H1 (cell line): Measurements from ENCODE around the gene MACF1. TPM values are rescaled to one million over a fixed set of nuclear protein-coding genes. Genes with fewer than 3 reads are reported as not detected.

Experiments used
- CTCF ChIA-PET: fragments of 300-600 bp; sonication (Branson Sonifier 250); formaldehyde crosslinking; loops from one replicate; lab custom pipeline; 2021; ENCODE audit not compliant: partially characterized antibody; lab: Charles Lee
- POLR2A ChIA-PET: fragments of 300-600 bp; sonication (Branson Sonifier 250); formaldehyde crosslinking; loops from one replicate; lab custom pipeline; 2021; ENCODE audit warnings: inconsistent platforms; ENCODE audit not compliant: partially characterized antibody; lab: Charles Lee
- DNase-seq, 2 experiments: peaks; one replicate each; pipeline versions ENCODE4 v3.0.0 to v3.0.0-alpha.2; 2010 to 2022; ENCODE audit warnings: low spot score in 2 of 2, low read depth in 1 of 2, mixed read lengths in 1 of 2
- FAIRE-seq: peaks from 2 replicates; lab custom pipeline; 2011; peaks lifted over from hg19 to GRCh38; lab: Jason Lieb, UNC
- H2AFZ ChIP-seq: 2 replicates; pipeline ENCODE4 v1.8.1; 2012; ENCODE audit warnings: low read length, inconsistent platforms
- H2AK5ac ChIP-seq: 2 replicates; pipeline ENCODE4 v1.6.1; 2013; ENCODE audit warnings: low read depth, low read length
- H2BK120ac ChIP-seq: replicated peaks from 2 replicates; pipeline ENCODE3; 2013; ENCODE audit warnings: low read depth, low read length, inconsistent platforms
- H2BK12ac ChIP-seq: 2 replicates; pipeline ENCODE4 v1.6.1; 2013; ENCODE audit warnings: low read depth, low read length
- H2BK15ac ChIP-seq: 2 replicates; pipeline ENCODE4 v1.6.1; 2013; ENCODE audit warnings: low read length
- H2BK20ac ChIP-seq: 2 replicates; pipeline ENCODE4 v1.6.1; 2013; ENCODE audit warnings: low read length
- H2BK5ac ChIP-seq: 2 replicates; pipeline ENCODE4 v1.6.1; 2013; ENCODE audit warnings: low read depth, low read length
- H3K14ac ChIP-seq: 2 replicates; pipeline ENCODE4 v1.6.1; 2013; ENCODE audit warnings: inconsistent platforms; ENCODE audit not compliant: insufficient read length
- H3K18ac ChIP-seq: 2 replicates; pipeline ENCODE4 v1.6.1; 2013; ENCODE audit warnings: low read length; ENCODE audit errors: extremely low read depth
- H3K23ac ChIP-seq: 2 replicates; pipeline ENCODE4 v1.6.1; 2013; ENCODE audit warnings: inconsistent platforms; ENCODE audit not compliant: insufficient read length
- H3K23me2 ChIP-seq: 2 replicates; pipeline ENCODE4 v1.6.1; 2013; ENCODE audit warnings: low read depth, low read length
- H3K27ac ChIP-seq: 2 replicates; pipeline ENCODE4 v1.6.1; 2011; ENCODE audit warnings: low read depth, low read length, inconsistent platforms
- H3K27me3 ChIP-seq, 4 experiments: replicated peaks in 1 of 4; 1 replicate in 1 of 4; 2 replicates in 3 of 4; pipeline versions ENCODE4 v1.6.1 to v1.8.1; 2011 to 2013; ENCODE audit warnings: low read length in 3 of 4, mild to moderate bottlenecking in 3 of 4, inconsistent platforms in 2 of 4, mixed read lengths in 2 of 4, moderate library complexity in 1 of 4; ENCODE audit not compliant: control insufficient read depth in 3 of 4, insufficient read depth in 3 of 4; ENCODE audit errors: extremely low read depth in 1 of 4
- H3K36me3 ChIP-seq, 4 experiments: 2 replicates each; pipeline versions ENCODE4 v1.6.1 to v1.8.1; 2011 to 2013; ENCODE audit warnings: mild to moderate bottlenecking in 4 of 4, low read length in 3 of 4, moderate library complexity in 2 of 4, control low read depth in 1 of 4, inconsistent platforms in 1 of 4; ENCODE audit not compliant: insufficient read depth in 4 of 4, control insufficient read depth in 2 of 4
- H3K4ac ChIP-seq: replicated peaks from 2 replicates; pipeline ENCODE3; 2013; ENCODE audit warnings: low read length, low read depth, mixed read lengths, inconsistent platforms; ENCODE audit not compliant: insufficient read length
- H3K4me1 ChIP-seq, 4 experiments: replicated peaks in 1 of 4; 1 replicate in 1 of 4; 2 replicates in 3 of 4; pipeline versions ENCODE4 v1.6.1 to v1.8.1; 2011 to 2013; ENCODE audit warnings: low read length in 3 of 4, inconsistent platforms in 2 of 4, mixed read lengths in 1 of 4; ENCODE audit not compliant: insufficient read depth in 4 of 4, control insufficient read depth in 3 of 4
- H3K4me2 ChIP-seq, 2 experiments: 2 replicates each; pipeline versions ENCODE4 v1.6.1 to v1.8.1; 2011 to 2013; ENCODE audit warnings: low read depth in 2 of 2, low read length in 2 of 2, control low read depth in 1 of 2, inconsistent platforms in 1 of 2, mild to moderate bottlenecking in 1 of 2; ENCODE audit not compliant: insufficient read depth in 1 of 2
- H3K4me3 ChIP-seq, 4 experiments: fragments of 200-600, 300-600 bp in 1 of 4; sonication (generic), shearing (Covaris generic), sonication (Bioruptor Twin) in 1 of 4; 2 replicates each; pipeline versions ENCODE4 v1.5.1 to v1.8.1; 2011 to 2016; ENCODE audit warnings: low read length in 4 of 4, low read depth in 3 of 4, control low read depth in 2 of 4, inconsistent platforms in 2 of 4, mild to moderate bottlenecking in 2 of 4, mixed read lengths in 1 of 4, moderate library complexity in 1 of 4; ENCODE audit not compliant: insufficient read depth in 2 of 4; ENCODE audit errors: extremely low read depth in 1 of 4
- H3K56ac ChIP-seq: replicated peaks from 2 replicates; pipeline ENCODE3; 2013; ENCODE audit warnings: low read depth, mild to moderate bottlenecking, mixed read lengths, low read length, inconsistent platforms; ENCODE audit not compliant: insufficient read length
- H3K79me1 ChIP-seq: 2 replicates; pipeline ENCODE4 v1.6.1; 2013; ENCODE audit warnings: low read depth, low read length, control low read depth
- H3K79me2 ChIP-seq, 2 experiments: 2 replicates each; pipeline versions ENCODE4 v1.6.1 to v1.8.1; 2012 to 2013; ENCODE audit warnings: low read length in 2 of 2, mild to moderate bottlenecking in 2 of 2, inconsistent platforms in 1 of 2; ENCODE audit not compliant: insufficient read depth in 2 of 2, control insufficient read depth in 1 of 2
- H3K9ac ChIP-seq, 4 experiments: replicated peaks in 1 of 4; 1 replicate in 1 of 4; 2 replicates in 3 of 4; pipeline versions ENCODE4 v1.6.1 to v1.8.1; 2011 to 2013; ENCODE audit warnings: low read depth in 3 of 4, low read length in 3 of 4, control low read depth in 2 of 4, mild to moderate bottlenecking in 2 of 4, moderate library complexity in 2 of 4, inconsistent platforms in 1 of 4; ENCODE audit errors: extremely low read depth in 1 of 4
- H3K9me3 ChIP-seq, 2 experiments: 2 replicates each; pipeline versions ENCODE4 v1.6.1 to v1.8.1; 2012 to 2013; ENCODE audit warnings: mild to moderate bottlenecking in 2 of 2, moderate library complexity in 2 of 2, control low read depth in 1 of 2, inconsistent platforms in 1 of 2, low read depth in 1 of 2, low read length in 1 of 2, mixed read lengths in 1 of 2; ENCODE audit not compliant: insufficient read depth in 2 of 2
- H4K20me1 ChIP-seq, 2 experiments: replicated peaks in 1 of 2; 2 replicates each; pipeline versions ENCODE3 to v1.8.1; 2011 to 2013; ENCODE audit warnings: inconsistent platforms in 2 of 2, low read length in 2 of 2, mild to moderate bottlenecking in 1 of 2; ENCODE audit not compliant: insufficient read depth in 2 of 2, control insufficient read depth in 1 of 2
- H4K5ac ChIP-seq: 2 replicates; pipeline ENCODE4 v1.6.1; 2013; ENCODE audit warnings: low read length, low read depth, mixed read lengths, inconsistent platforms; ENCODE audit not compliant: insufficient read length
- H4K8ac ChIP-seq: 2 replicates; pipeline ENCODE4 v1.8.0; 2013; ENCODE audit warnings: mild to moderate bottlenecking, moderate library complexity, low read length, inconsistent platforms; ENCODE audit not compliant: insufficient read depth; ENCODE audit errors: extremely low read depth
- H4K91ac ChIP-seq: replicated peaks from 2 replicates; pipeline ENCODE3; 2013; ENCODE audit warnings: low read length, mixed read lengths, inconsistent platforms; ENCODE audit not compliant: insufficient read length
- BRCA1 ChIP-seq: IDR thresholded peaks from 2 replicates; pipeline ENCODE4 v1.6.1; 2012; ENCODE audit warnings: low read depth, low read length, improper control_type of control experiment
- CTBP2 ChIP-seq: IDR thresholded peaks from 2 replicates; pipeline ENCODE4 v1.7.0; 2011; ENCODE audit warnings: borderline replicate concordance, mild to moderate bottlenecking, moderate library complexity, mixed read lengths, low read length; ENCODE audit not compliant: insufficient read depth, insufficient read length
- FOSL1 ChIP-seq: IDR thresholded peaks from 2 replicates; pipeline ENCODE4 v1.6.1; 2011; ENCODE audit warnings: mild to moderate bottlenecking, low read depth, low read length, moderate library complexity; ENCODE audit not compliant: insufficient read depth
- HDAC2 ChIP-seq, 2 experiments: fragments of 300-600 bp in 1 of 2; sonication (generic) in 1 of 2; IDR thresholded peaks; 2 replicates each; pipeline ENCODE4 v1.6.1; 2011 to 2012; ENCODE audit warnings: low read depth in 2 of 2, low read length in 2 of 2, mild to moderate bottlenecking in 2 of 2, moderate library complexity in 2 of 2, borderline replicate concordance in 1 of 2, inconsistent platforms in 1 of 2
- KDM5A ChIP-seq: fragments of 200-600 bp; IDR thresholded peaks from 2 replicates; pipeline ENCODE4 v1.7.1; 2012; ENCODE audit warnings: mild to moderate bottlenecking, low read length, inconsistent platforms, mixed read lengths
- MAFK ChIP-seq: IDR thresholded peaks from 2 replicates; pipeline ENCODE4 v1.6.1; 2012; ENCODE audit warnings: low read depth, mild to moderate bottlenecking, improper control_type of control experiment, low read length
- POLR2A ChIP-seq, 2 experiments: IDR thresholded peaks; 1 replicate in 1 of 2; 2 replicates in 1 of 2; pipeline ENCODE4 v1.6.1; 2011; ENCODE audit warnings: low read depth in 2 of 2, low read length in 2 of 2, mild to moderate bottlenecking in 2 of 2; ENCODE audit errors: control extremely low read depth in 1 of 2
- SP1 ChIP-seq: IDR thresholded peaks from 2 replicates; pipeline ENCODE4 v1.6.1; 2011; ENCODE audit warnings: low read depth, low read length
- SP4 ChIP-seq: IDR thresholded peaks from 2 replicates; pipeline ENCODE4 v1.6.1; 2012; ENCODE audit warnings: low read length, inconsistent platforms
- SUZ12 ChIP-seq: fragments of 200-600 bp; sonication (generic); IDR thresholded peaks from 2 replicates; pipeline ENCODE4 v1.6.1; 2012; ENCODE audit warnings: mild to moderate bottlenecking, inconsistent platforms, low read length, moderate library complexity, mixed read lengths
- TAF7 ChIP-seq: optimal IDR thresholded peaks from 2 replicates; pipeline ENCODE3; 2011; ENCODE audit warnings: low read depth, mild to moderate bottlenecking, inconsistent platforms, low read length, moderate library complexity, borderline replicate concordance
- YY1 ChIP-seq: IDR thresholded peaks from 2 replicates; pipeline ENCODE4 v1.6.1; 2011; ENCODE audit warnings: low read depth, mild to moderate bottlenecking, low read length
- WGBS, 2 experiments: shearing (Covaris generic) in 1 of 2; methylation state at CpG; one replicate each; pipeline versions ENCODE4 v1.1.6 to v1.1.7; 2013 to 2015; ENCODE audit warnings: low lambda C conversion rate in 2 of 2, mixed read lengths in 2 of 2, inconsistent platforms in 1 of 2, low coverage in 1 of 2, missing lambda C conversion rate in 1 of 2; ENCODE audit not compliant: insufficient replicate concordance in 2 of 2, insufficient coverage in 1 of 2, insufficient read length in 1 of 2; ENCODE audit errors: extremely low coverage in 1 of 2, missing lambda C conversion rate in 1 of 2; 5-methylcytosine and 5-hydroxymethylcytosine counted together
- polyA plus RNA-seq, 7 experiments: library from polyadenylated mRNA; depleted of rRNA in 3 of 7; stranded (reverse) in 5 of 7; unstranded in 2 of 7; fragments of >200 nt in 5 of 7; fragments of 200-250 nt in 2 of 7; gene quantifications; 1 replicate in 5 of 7; 2 replicates in 1 of 7; 4 replicates in 1 of 7; pipeline versions ENCODE4 v1.2.1 to v1.2.3, GENCODE V29; 2011 to 2013; ENCODE audit warnings: missing spikeins in 2 of 7, mixed read lengths in 2 of 7
- total RNA-seq: library from RNA; stranded (reverse); fragmentation: NEBNext Ultra II Directional; extraction: Animal tissue kit (Norgen Biotek cat#: 25700); gene quantifications from 2 replicates; pipeline ENCODE4 v1.2.1, GENCODE V29; 2021
- TF ChIP-seq, protein P1 (sequence below): IDR thresholded peaks from 2 replicates; pipeline ENCODE4 v1.6.1; 2012; ENCODE audit warnings: inconsistent platforms

MACF1 gene
- total and polyA plus RNA-seq, 2 of the 8 experiments (the other 6 are each of a cell fraction or from before 2014, with no cell fraction given): 59.8 to 285 TPM

DNA sequence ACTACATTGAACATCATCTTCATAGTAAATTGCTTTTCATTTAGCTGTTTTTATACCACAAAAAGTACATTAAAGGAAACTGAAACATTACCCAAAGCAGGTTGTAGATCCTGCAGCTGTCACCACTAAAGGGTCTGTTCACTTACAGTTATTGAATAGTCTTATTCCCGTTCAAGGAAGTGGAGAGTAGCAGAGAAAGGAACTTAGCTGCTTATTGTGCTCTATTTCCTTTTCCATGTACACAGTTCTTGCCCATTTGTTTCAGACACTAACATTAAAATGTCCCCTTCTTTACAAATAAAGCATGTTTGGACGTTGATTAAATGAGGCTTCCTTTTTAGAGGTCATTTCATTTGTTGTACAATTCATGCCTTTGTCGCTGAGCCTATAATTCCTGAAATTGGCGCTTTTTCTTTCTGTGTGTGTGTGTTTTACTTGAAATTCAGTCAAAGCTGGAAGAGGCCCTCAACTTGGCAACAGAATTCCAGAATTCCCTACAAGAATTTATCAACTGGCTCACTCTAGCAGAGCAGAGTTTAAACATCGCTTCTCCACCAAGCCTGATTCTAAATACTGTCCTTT is 242.6 kb downstream of the MACF1 start:
- Histone ChIP-seq H2AFZ (no peak overlapping the region), H3K27me3 (no peaks in the 10 kb centered on the region), H2BK12ac (no peak overlapping the region), H2BK120ac (no peak overlapping the region), H3K23ac (no peak overlapping the region), H3K9ac (no peak overlapping the region), H3K4me3 (no peak overlapping the region), H3K79me2 (no peaks in the 10 kb centered on the region), H3K9me3 (no peaks in the 10 kb centered on the region), H4K5ac (no peak overlapping the region), H3K4me2 (no peak overlapping the region), H2AK5ac (no peak overlapping the region), H4K8ac (no peak overlapping the region), H3K23me2 (no peaks in the 10 kb centered on the region), H3K18ac (no peak overlapping the region), H4K91ac (no peak overlapping the region), H3K56ac (no peak overlapping the region), H3K4me1 (no peaks in the 10 kb centered on the region), H2BK20ac (no peak overlapping the region), H4K20me1 (peaks cover 0 to 2% of the 10 kb centered on the region in 2 experiments), H3K36me3 (peaks cover 51 to 97% (median 82%) of the 10 kb centered on the region in 4 experiments), H2BK5ac (no peak overlapping the region), H3K27ac (no peak overlapping the region), H3K79me1 (no peaks in the 10 kb centered on the region), H3K4ac (no peak overlapping the region), H2BK15ac (no peak overlapping the region), H3K14ac (no peak overlapping the region)
- ChIA-PET CTCF (interaction anchor here (0.6 to 1.5 kb wide), 3 partner anchors 22 to 91 kb away, joined by 3 to 5 read pairs (median 3); no protein-coding TSS in a partner anchor), POLR2A (interaction anchor here (1.4 kb wide), 1 partner anchor 127 kb away, joined by 4 read pairs; no protein-coding TSS in a partner anchor)
- FAIRE-seq (no peak), DNase-seq (no peak)
- WGBS, 2 experiments: 89% methylated on average over 5 of the region's 5 CpGs; no CpG with 5 or more reads in 1 of the 2 experiments
- TF ChIP-seq YY1: no peak
- TF ChIP-seq, protein P1, sequence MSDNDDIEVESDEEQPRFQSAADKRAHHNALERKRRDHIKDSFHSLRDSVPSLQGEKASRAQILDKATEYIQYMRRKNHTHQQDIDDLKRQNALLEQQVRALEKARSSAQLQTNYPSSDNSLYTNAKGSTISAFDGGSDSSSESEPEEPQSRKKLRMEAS: no peak
- TF ChIP-seq POLR2A (IDR thresholded peaks at IDR 0.05; ENCODE audit: control extremely low read depth in 1 of 2, low read depth in 2 of 2, low read length in 2 of 2): no peak
- no peak for TF ChIP-seq TAF7
- TF ChIP-seq CTBP2: no peak
- TF ChIP-seq MAFK: no peak
- TF ChIP-seq FOSL1: no peak
- no peak for TF ChIP-seq SP1
- no peak for TF ChIP-seq SUZ12
- TF ChIP-seq HDAC2 (IDR thresholded peaks at IDR 0.05; ENCODE audit: borderline replicate concordance in 1 of 2, low read depth in 2 of 2, low read length in 2 of 2): no peak
- TF ChIP-seq KDM5A: no peak
- TF ChIP-seq SP4: no peak
- no peak for TF ChIP-seq BRCA1
